Breast epithelium (tissue), 3 donors: ENCODE results near the gene VPS9D1.

Experiments used
- CTCF ChIP-seq, 3 donors: fragments of 450-650 bp; IDR thresholded peaks; one replicate each; pipeline ENCODE4 v1.5.1; 2016 to 2017; ENCODE audit warnings: antibody characterized with exemption in 3 of 3, mild to moderate bottlenecking in 3 of 3, moderate library complexity in 3 of 3
- POLR2A ChIP-seq: fragments of 450-650 bp; IDR thresholded peaks from one replicate; pipeline ENCODE4 v1.6.1; 2016; ENCODE audit warnings: antibody characterized with exemption, mild to moderate bottlenecking, moderate library complexity

DNA sequence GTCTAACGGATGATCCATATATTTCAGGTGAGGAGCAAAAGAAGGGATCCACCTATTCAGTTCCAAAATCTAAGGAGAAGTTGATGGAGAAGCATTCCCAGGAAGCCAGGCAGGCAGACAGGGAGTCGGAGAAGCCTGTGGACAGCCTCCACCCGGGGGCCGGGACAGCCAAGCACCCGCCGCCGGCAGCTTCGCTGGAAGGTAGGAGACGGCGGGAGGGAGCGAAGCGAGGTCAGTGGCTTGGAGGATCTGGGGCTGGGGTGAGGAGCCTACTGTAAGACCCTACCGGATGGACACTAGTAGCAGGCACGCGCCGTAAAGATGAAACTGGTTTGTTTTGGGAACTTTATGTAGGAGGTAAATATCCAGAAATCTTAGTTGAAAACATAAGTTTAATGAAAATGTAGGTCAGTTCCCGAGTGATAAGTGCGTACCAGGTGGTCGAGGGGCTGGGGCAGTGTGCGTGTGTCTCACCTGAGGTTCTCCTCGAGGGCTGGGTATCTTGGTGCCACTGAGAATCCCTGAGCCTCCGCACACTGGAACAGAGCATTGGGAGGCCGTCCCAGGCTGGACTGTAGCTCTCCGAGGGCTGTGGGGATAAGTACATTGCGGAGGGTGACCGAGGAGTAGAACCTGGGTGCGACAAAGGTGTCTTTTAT, 62.3 kb downstream of the VPS9D1 start:
- TF ChIP-seq CTCF (IDR thresholded peaks at IDR 0.05) (no peak), POLR2A (no peak)
